GM10847 (cell line): ENCODE measurements around the gene TOPBP1.

Experiments used
- POLR2A ChIP-seq: IDR thresholded peaks from 2 replicates; pipeline ENCODE4 v1.6.1; 2011; ENCODE audit not compliant: insufficient read length; ENCODE audit errors: extremely low read depth

Gene TOPBP1

GRCh38 chr3:133595341-133595740 lies 66.4 kb downstream of the TOPBP1 start:
- no peak for TF ChIP-seq POLR2A

GRCh38 chr3:133593243-133593642 lies 68.5 kb downstream of the TOPBP1 start:
- no peak for TF ChIP-seq POLR2A

- TF ChIP-seq POLR2A, result no peak
Measured at GRCh38 chr3:133592843-133593242, 68.9 kb downstream of the TOPBP1 start.

- TF ChIP-seq POLR2A, result no peak
Measured at GRCh38 chr3:133591271-133591742, 70.4 kb downstream of the TOPBP1 start.

- TF ChIP-seq POLR2A, result no peak
Measured at GRCh38 chr3:133589503-133589902, 72.2 kb downstream of the TOPBP1 start.

- TF ChIP-seq POLR2A, result no peak
Measured at GRCh38 chr3:133588784-133589465, 72.8 kb downstream of the TOPBP1 start.

GRCh38 chr3:133588035-133588434 lies 73.7 kb downstream of the TOPBP1 start:
- TF ChIP-seq POLR2A, result no peak

GRCh38 chr3:133583396-133583795 lies 78.3 kb downstream of the TOPBP1 start:
- TF ChIP-seq POLR2A, result no peak

- no peak for TF ChIP-seq POLR2A
Measured at GRCh38 chr3:133578548-133579191, 83.1 kb downstream of the TOPBP1 start.

GRCh38 chr3:133576169-133576568 lies 85.6 kb downstream of the TOPBP1 start:
- TF ChIP-seq POLR2A, result no peak

- TF ChIP-seq POLR2A, result no peak
Measured at GRCh38 chr3:133575086-133575485, 86.7 kb downstream of the TOPBP1 start.

- TF ChIP-seq POLR2A, result no peak
Measured at GRCh38 chr3:133574260-133574881, 87.4 kb downstream of the TOPBP1 start.

GRCh38 chr3:133573629-133574194 lies 88.0 kb downstream of the TOPBP1 start, which contains the start of gene CDV3:
TSS of gene CDV3 (plus strand) at chr3:133573686. CDS start at chr3:133574045, 359 bp downstream.
- peak; percentile 92 for TF ChIP-seq POLR2A

GRCh38 chr3:133573054-133573628 lies 88.6 kb downstream of the TOPBP1 start:
- peak; percentile 70 for TF ChIP-seq POLR2A
